ENCODE data around the gene ADSS1. TPM values are rescaled to one million over a fixed set of nuclear protein-coding genes. Genes with fewer than 3 reads are reported as not detected.

ADSS1 gene
- total RNA-seq, 4 donors from 2014 or later, result 11.0 to 18.6 (median 17.1) TPM

DNA sequence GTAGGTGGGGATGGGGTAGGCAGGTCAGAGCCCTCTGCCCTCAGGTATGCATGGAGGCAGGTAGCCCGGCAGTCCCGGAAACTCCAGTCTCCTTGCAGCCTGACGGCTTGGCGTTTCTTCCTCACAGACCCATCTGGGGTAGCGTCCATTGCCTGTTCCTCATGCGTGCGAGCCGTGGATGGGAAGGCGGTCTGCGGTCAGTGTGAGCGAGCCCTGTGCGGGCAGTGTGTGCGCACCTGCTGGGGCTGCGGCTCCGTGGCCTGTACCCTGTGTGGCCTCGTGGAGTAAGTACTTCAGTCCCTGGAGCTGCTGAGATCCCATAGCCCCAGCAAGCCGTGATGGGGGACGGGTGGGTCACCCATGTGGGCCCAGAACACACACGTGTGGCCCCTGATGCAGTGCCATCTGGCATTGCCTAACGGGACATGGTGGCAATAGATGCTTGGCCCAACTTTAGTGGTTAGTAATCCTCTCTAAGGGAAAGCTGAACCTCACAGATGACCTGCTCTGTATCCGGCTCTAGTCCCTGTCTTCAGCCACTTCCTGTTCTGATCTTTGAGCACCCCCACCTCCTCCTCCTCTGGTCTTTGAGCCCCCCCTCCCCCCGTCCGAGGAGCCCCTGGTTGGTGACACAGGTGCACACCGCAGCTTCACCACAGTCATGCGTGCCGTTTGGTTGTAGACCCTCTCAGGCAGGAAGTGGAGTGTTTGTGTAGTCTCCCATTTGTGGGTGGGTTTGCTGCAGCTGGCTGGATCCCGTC lies 32.6 kb downstream of the ADSS1 start:
- TF ChIP-seq, protein P1, sequence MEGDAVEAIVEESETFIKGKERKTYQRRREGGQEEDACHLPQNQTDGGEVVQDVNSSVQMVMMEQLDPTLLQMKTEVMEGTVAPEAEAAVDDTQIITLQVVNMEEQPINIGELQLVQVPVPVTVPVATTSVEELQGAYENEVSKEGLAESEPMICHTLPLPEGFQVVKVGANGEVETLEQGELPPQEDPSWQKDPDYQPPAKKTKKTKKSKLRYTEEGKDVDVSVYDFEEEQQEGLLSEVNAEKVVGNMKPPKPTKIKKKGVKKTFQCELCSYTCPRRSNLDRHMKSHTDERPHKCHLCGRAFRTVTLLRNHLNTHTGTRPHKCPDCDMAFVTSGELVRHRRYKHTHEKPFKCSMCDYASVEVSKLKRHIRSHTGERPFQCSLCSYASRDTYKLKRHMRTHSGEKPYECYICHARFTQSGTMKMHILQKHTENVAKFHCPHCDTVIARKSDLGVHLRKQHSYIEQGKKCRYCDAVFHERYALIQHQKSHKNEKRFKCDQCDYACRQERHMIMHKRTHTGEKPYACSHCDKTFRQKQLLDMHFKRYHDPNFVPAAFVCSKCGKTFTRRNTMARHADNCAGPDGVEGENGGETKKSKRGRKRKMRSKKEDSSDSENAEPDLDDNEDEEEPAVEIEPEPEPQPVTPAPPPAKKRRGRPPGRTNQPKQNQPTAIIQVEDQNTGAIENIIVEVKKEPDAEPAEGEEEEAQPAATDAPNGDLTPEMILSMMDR (IDR thresholded peaks at IDR 0.05), result no peak
- no peak overlapping the region for H3K4me3 ChIP-seq
- peaks cover 0 to 62% (median 0%) of the 10 kb centered on the region in 3 donors for H3K36me3 ChIP-seq
- H3K27ac ChIP-seq, result no peak overlapping the region
- H3K4me1 ChIP-seq, result peaks cover 0 to 32% (median 16%) of the 10 kb centered on the region in 4 donors
- DNase-seq, result peak in 1 of 3 donors; percentile 29
- H3K27me3 ChIP-seq, result no peaks in the 10 kb centered on the region
- H3K9me3 ChIP-seq, result no peaks in the 10 kb centered on the region

DNA sequence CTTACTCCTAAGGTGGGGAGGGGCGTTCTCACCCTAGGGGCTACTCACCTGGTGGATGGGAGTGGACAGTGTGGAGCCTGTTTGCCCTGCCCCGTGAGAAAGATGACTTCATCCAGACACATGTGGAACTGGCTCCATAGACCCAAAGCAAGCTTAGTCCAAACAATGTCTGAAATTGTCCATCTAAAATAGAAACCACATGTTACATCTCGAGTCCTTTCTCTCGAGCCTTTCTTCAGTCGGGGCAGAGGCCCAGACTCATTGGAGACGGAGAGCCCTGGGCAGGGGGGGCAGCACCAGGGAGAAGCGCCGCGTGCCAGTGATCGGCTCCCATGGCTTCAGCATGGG lies 33.2 kb downstream of the ADSS1 start:
- no peaks in the 10 kb centered on the region for H3K27me3 ChIP-seq
- peaks cover 0 to 26% (median 11%) of the 10 kb centered on the region in 4 donors for H3K4me1 ChIP-seq
- no peak overlapping the region for H3K4me3 ChIP-seq
- H3K9me3 ChIP-seq, result no peaks in the 10 kb centered on the region
- TF ChIP-seq, protein P1 (IDR thresholded peaks at IDR 0.05), result no peak
- no peak for TF ChIP-seq POLR2A (IDR thresholded peaks at IDR 0.05)
- no peak overlapping the region for H3K27ac ChIP-seq
- DNase-seq, result no peak
- peaks cover 0 to 67% (median 0%) of the 10 kb centered on the region in 3 donors for H3K36me3 ChIP-seq

DNA sequence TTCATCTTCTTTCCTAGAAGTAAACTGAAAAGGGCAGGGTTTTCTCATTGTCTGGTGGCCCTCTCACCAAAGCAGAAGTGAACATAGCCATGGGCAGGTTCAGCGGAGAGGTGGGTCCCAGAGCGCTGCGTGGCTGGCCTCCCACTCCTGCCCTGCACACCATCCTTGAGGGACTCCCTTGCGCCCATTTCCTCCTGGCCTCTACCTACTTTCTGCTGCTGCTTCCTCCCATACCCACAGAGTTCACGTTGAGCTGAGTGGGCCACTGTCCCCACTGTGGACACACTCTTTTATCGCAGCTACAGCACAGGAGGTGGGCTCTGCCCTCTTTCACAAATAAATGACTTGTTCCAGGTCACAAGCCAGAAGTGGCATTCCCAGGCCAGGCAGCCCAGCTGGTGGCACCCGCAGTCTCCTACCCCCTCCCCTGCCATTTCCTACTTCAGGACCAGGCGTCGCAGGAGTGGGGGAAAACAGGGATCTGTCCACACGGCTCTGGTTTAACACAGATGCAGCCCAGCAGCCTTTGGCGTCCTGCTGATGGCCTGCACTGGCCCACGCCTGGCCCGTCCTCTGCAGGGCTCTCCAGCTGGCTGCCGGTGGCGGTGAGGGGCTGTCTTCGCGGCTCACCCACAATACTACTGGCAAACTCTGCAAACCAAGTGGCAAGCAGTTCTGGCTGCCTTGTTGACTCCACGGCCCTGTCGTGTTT lies 33.8 kb downstream of the ADSS1 start:
- Histone ChIP-seq H3K27me3 (no peaks in the 10 kb centered on the region), H3K9me3 (no peaks in the 10 kb centered on the region), H3K27ac (no peak overlapping the region), H3K4me1 (peaks cover 0 to 25% (median 10%) of the 10 kb centered on the region in 4 donors), H3K4me3 (no peak overlapping the region), H3K36me3 (peaks cover 0 to 67% (median 0%) of the 10 kb centered on the region in 3 donors)
- TF ChIP-seq POLR2A (IDR thresholded peaks at IDR 0.05), result no peak
- TF ChIP-seq, protein P1 (IDR thresholded peaks at IDR 0.05), result no peak
- no peak for DNase-seq

DNA sequence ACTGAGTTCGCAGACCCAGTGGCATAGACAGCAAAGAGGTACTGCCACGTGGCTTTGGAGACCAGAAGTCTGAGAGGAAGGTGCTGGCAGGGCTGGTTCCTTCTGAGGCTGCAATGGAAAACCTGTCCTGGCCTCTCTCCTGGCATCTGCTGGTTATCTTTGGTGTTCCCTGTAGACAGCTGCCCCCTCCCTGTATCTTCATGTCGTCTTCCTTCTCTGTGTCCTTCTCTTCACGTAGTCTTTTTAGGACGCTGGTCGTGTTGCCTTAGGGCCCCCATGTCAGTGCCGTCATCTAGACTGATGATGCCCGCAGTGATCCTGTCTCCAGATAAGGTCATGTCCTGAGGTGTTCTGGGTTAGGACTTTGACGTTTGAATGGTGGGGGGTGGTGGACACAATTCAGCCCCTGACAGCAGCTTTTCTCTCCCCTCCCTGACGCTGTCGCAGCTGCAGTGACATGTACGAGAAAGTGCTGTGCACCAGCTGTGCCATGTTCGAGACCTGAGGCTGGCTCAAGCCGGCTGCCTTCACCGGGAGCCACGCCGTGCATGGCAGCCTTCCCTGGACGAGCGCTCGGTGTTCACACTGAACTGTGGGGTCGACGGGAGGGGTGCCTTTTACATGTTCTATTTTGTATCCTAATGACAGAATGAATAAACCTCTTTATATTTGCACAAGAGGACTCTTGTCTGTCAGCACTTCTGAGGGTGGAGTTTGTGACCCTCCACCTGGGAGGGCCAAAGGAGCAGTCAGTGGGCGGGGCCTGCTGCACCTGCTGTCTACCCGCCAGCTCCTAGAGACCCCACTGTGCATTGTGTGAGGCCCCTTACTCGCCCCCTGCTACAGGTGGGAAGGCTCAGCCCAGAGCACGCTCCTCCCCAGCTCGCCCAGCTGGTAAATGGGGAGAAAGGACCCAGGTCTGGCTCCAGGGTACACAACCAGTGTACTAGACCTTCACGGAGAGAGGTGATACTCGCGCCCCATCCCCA lies 35.2 kb downstream of the ADSS1 start:
- Histone ChIP-seq H3K4me3 (no peak overlapping the region), H3K4me1 (peaks cover 0 to 18% (median 4%) of the 10 kb centered on the region in 4 donors), H3K9me3 (no peaks in the 10 kb centered on the region), H3K27ac (no peak overlapping the region), H3K27me3 (no peaks in the 10 kb centered on the region), H3K36me3 (peaks cover 0 to 67% (median 0%) of the 10 kb centered on the region in 3 donors)
- TF ChIP-seq, protein P1 (IDR thresholded peaks at IDR 0.05), result no peak
- TF ChIP-seq POLR2A (IDR thresholded peaks at IDR 0.05), result no peak
- DNase-seq, result no peak

DNA sequence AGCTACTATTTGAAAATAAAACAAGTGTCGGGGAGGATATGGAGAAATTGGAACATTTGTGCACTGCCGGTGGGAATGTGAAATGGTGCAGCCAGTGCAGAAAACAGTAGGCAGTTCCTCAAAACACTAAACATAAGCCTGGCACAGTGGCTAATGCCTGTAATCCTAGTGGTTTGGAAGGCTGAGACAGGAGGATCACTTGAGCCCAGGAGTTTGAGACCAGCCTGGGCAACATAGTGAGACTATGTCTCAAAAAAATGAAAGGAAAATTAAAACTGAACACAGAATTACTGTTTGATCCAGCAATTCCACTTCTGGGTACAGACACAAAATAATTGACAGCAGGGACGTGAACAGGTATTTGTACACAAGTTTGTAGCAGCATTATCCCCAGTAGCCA lies 41.5 kb downstream of the ADSS1 start:
- Histone ChIP-seq H3K36me3 (peaks cover 0 to 19% (median 0%) of the 10 kb centered on the region in 3 donors), H3K27ac (no peak overlapping the region), H3K4me1 (peaks cover 0 to 10% (median 2%) of the 10 kb centered on the region in 4 donors), H3K27me3 (no peaks in the 10 kb centered on the region), H3K9me3 (no peaks in the 10 kb centered on the region), H3K4me3 (peak overlapping the region in 1 of 4 donors; percentile 11)
- TF ChIP-seq POLR2A (IDR thresholded peaks at IDR 0.05), result no peak
- TF ChIP-seq, protein P1 (IDR thresholded peaks at IDR 0.05), result no peak
- no peak for DNase-seq

Measured in Peyer's patch (tissue), 4 donors.